Measurements from ENCODE around the gene MYO5B.
"Not testable (repeated sequence)": the region's sequence is repeated elsewhere in the genome, so short reads cannot be mapped to it uniquely, and the experiment has no call there.

Gene MYO5B

GRCh38 chr18:50097702-50098101 lies 97.2 kb downstream of the MYO5B start:
- WGBS (ENCODE audit: extremely low coverage, insufficient coverage, low lambda C conversion rate), result no CpG with 5 or more reads among the region's 2 CpGs
- no peak for DNase-seq
- Histone ChIP-seq H2BK5ac (ENCODE audit: low read length) (no peak overlapping the region), H4K5ac (ENCODE audit: low read length) (no peak overlapping the region), H3K4me3 (ENCODE audit: low read length) (no peak overlapping the region), H3K4me1 (ENCODE audit: control insufficient read depth, low read depth, low read length) (no peaks in the 10 kb centered on the region), H3K4me2 (ENCODE audit: low read length) (no peak overlapping the region), H3K27ac (ENCODE audit: low read depth, low read length) (no peak overlapping the region), H3K27me3 (ENCODE audit: insufficient read depth, low read length, poor library complexity) (no peaks in the 10 kb centered on the region), H4K8ac (ENCODE audit: low read depth, low read length) (no peak overlapping the region), H3K79me2 (ENCODE audit: control insufficient read depth, insufficient read depth, low read length) (no peaks in the 10 kb centered on the region), H3K4ac (ENCODE audit: low read depth, low read length) (no peak overlapping the region), H3K9ac (ENCODE audit: low read length) (no peak overlapping the region), H3K18ac (ENCODE audit: low read length) (no peak overlapping the region), H2BK15ac (replicated peaks; ENCODE audit: low read depth) (no peak overlapping the region), H3K36me3 (ENCODE audit: control insufficient read depth, insufficient read depth, low read length) (no peaks in the 10 kb centered on the region), H2BK120ac (ENCODE audit: low read depth, low read length) (no peak overlapping the region), H2AK5ac (ENCODE audit: low read length) (no peak overlapping the region), H3K56ac (ENCODE audit: low read length) (no peak overlapping the region), H3K23ac (ENCODE audit: low read length) (no peak overlapping the region), H3K79me1 (ENCODE audit: low read length) (no peaks in the 10 kb centered on the region)

GRCh38 chr18:50096766-50097435 lies 98.0 kb downstream of the MYO5B start:
- H2AK5ac ChIP-seq (ENCODE audit: low read length), result no peak overlapping the region
- no peaks in the 10 kb centered on the region for H3K4me1 ChIP-seq (ENCODE audit: control insufficient read depth, low read depth, low read length)
- no peak overlapping the region for H3K4me2 ChIP-seq (ENCODE audit: low read length)
- H3K27me3 ChIP-seq (ENCODE audit: insufficient read depth, low read length, poor library complexity), result no peaks in the 10 kb centered on the region
- no peak overlapping the region for H3K23ac ChIP-seq (ENCODE audit: low read length)
- no peak overlapping the region for H2BK5ac ChIP-seq (ENCODE audit: low read length)
- no peak overlapping the region for H3K9ac ChIP-seq (ENCODE audit: low read length)
- no peak overlapping the region for H4K8ac ChIP-seq (ENCODE audit: low read depth, low read length)
- no peaks in the 10 kb centered on the region for H3K79me1 ChIP-seq (ENCODE audit: low read length)
- no peak overlapping the region for H4K5ac ChIP-seq (ENCODE audit: low read length)
- WGBS (ENCODE audit: extremely low coverage, insufficient coverage, low lambda C conversion rate), result no CpG with 5 or more reads among the region's 3 CpGs
- no peak overlapping the region for H3K4me3 ChIP-seq (ENCODE audit: low read length)
- no peaks in the 10 kb centered on the region for H3K79me2 ChIP-seq (ENCODE audit: control insufficient read depth, insufficient read depth, low read length)
- H3K36me3 ChIP-seq (ENCODE audit: control insufficient read depth, insufficient read depth, low read length), result no peaks in the 10 kb centered on the region
- H2BK120ac ChIP-seq (ENCODE audit: low read depth, low read length), result no peak overlapping the region
- H2BK15ac ChIP-seq (replicated peaks; ENCODE audit: low read depth), result no peak overlapping the region
- no peak overlapping the region for H3K56ac ChIP-seq (ENCODE audit: low read length)
- no peak overlapping the region for H3K27ac ChIP-seq (ENCODE audit: low read depth, low read length)
- H3K4ac ChIP-seq (ENCODE audit: low read depth, low read length), result no peak overlapping the region
- H3K18ac ChIP-seq (ENCODE audit: low read length), result no peak overlapping the region
- DNase-seq, result no peak

- H2BK5ac ChIP-seq (ENCODE audit: low read length); H3K36me3 ChIP-seq (ENCODE audit: control insufficient read depth, insufficient read depth, low read length); H3K79me2 ChIP-seq (ENCODE audit: control insufficient read depth, insufficient read depth, low read length); H3K4ac ChIP-seq (ENCODE audit: low read depth, low read length); DNase-seq; H3K4me2 ChIP-seq (ENCODE audit: low read length); H3K18ac ChIP-seq (ENCODE audit: low read length); H2BK120ac ChIP-seq (ENCODE audit: low read depth, low read length); H3K4me1 ChIP-seq (ENCODE audit: control insufficient read depth, low read depth, low read length); H3K4me3 ChIP-seq (ENCODE audit: low read length); H4K5ac ChIP-seq (ENCODE audit: low read length); H2AK5ac ChIP-seq (ENCODE audit: low read length); H3K79me1 ChIP-seq (ENCODE audit: low read length); H3K23ac ChIP-seq (ENCODE audit: low read length); H3K27me3 ChIP-seq (ENCODE audit: insufficient read depth, low read length, poor library complexity); H3K27ac ChIP-seq (ENCODE audit: low read depth, low read length); H3K9ac ChIP-seq (ENCODE audit: low read length); H3K56ac ChIP-seq (ENCODE audit: low read length); H4K8ac ChIP-seq (ENCODE audit: low read depth, low read length); H2BK15ac ChIP-seq (replicated peaks; ENCODE audit: low read depth): not testable (repeated sequence)
- no CpG with 5 or more reads among the region's 5 CpGs for WGBS (ENCODE audit: extremely low coverage, insufficient coverage, low lambda C conversion rate)
Observed at GRCh38 chr18:50094786-50095185, 100.2 kb downstream of the MYO5B start.

GRCh38 chr18:50094221-50094773 lies 100.7 kb downstream of the MYO5B start:
- no peak overlapping the region for H3K56ac ChIP-seq (ENCODE audit: low read length)
- no peak overlapping the region for H4K8ac ChIP-seq (ENCODE audit: low read depth, low read length)
- H4K5ac ChIP-seq (ENCODE audit: low read length), result no peak overlapping the region
- no peak overlapping the region for H3K4me2 ChIP-seq (ENCODE audit: low read length)
- no peak overlapping the region for H3K4me3 ChIP-seq (ENCODE audit: low read length)
- H3K4me1 ChIP-seq (ENCODE audit: control insufficient read depth, low read depth, low read length), result no peaks in the 10 kb centered on the region
- no peaks in the 10 kb centered on the region for H3K79me2 ChIP-seq (ENCODE audit: control insufficient read depth, insufficient read depth, low read length)
- no peak overlapping the region for H2BK120ac ChIP-seq (ENCODE audit: low read depth, low read length)
- H3K27ac ChIP-seq (ENCODE audit: low read depth, low read length), result no peak overlapping the region
- H3K18ac ChIP-seq (ENCODE audit: low read length), result no peak overlapping the region
- H3K4ac ChIP-seq (ENCODE audit: low read depth, low read length), result no peak overlapping the region
- H2BK5ac ChIP-seq (ENCODE audit: low read length), result no peak overlapping the region
- no peaks in the 10 kb centered on the region for H3K79me1 ChIP-seq (ENCODE audit: low read length)
- WGBS (ENCODE audit: extremely low coverage, insufficient coverage, low lambda C conversion rate), result no CpG with 5 or more reads among the region's 2 CpGs
- H2AK5ac ChIP-seq (ENCODE audit: low read length), result no peak overlapping the region
- no peak overlapping the region for H3K23ac ChIP-seq (ENCODE audit: low read length)
- no peaks in the 10 kb centered on the region for H3K36me3 ChIP-seq (ENCODE audit: control insufficient read depth, insufficient read depth, low read length)
- no peak overlapping the region for H3K9ac ChIP-seq (ENCODE audit: low read length)
- no peak for DNase-seq
- H3K27me3 ChIP-seq (ENCODE audit: insufficient read depth, low read length, poor library complexity), result no peaks in the 10 kb centered on the region
- H2BK15ac ChIP-seq (replicated peaks; ENCODE audit: low read depth), result no peak overlapping the region

GRCh38 chr18:50093366-50094064 lies 101.4 kb downstream of the MYO5B start:
- Histone ChIP-seq H3K4ac (ENCODE audit: low read depth, low read length) (no peak overlapping the region), H3K9ac (ENCODE audit: low read length) (no peak overlapping the region), H3K36me3 (ENCODE audit: control insufficient read depth, insufficient read depth, low read length) (no peaks in the 10 kb centered on the region), H3K27ac (ENCODE audit: low read depth, low read length) (no peak overlapping the region), H4K5ac (ENCODE audit: low read length) (no peak overlapping the region), H2BK5ac (ENCODE audit: low read length) (no peak overlapping the region), H3K4me3 (ENCODE audit: low read length) (no peak overlapping the region), H3K79me1 (ENCODE audit: low read length) (no peaks in the 10 kb centered on the region), H4K8ac (ENCODE audit: low read depth, low read length) (no peak overlapping the region), H2AK5ac (ENCODE audit: low read length) (no peak overlapping the region), H2BK15ac (replicated peaks; ENCODE audit: low read depth) (no peak overlapping the region), H3K23ac (ENCODE audit: low read length) (no peak overlapping the region), H3K18ac (ENCODE audit: low read length) (no peak overlapping the region), H3K27me3 (ENCODE audit: insufficient read depth, low read length, poor library complexity) (no peaks in the 10 kb centered on the region), H3K4me2 (ENCODE audit: low read length) (no peak overlapping the region), H3K4me1 (ENCODE audit: control insufficient read depth, low read depth, low read length) (no peaks in the 10 kb centered on the region), H3K56ac (ENCODE audit: low read length) (no peak overlapping the region), H3K79me2 (ENCODE audit: control insufficient read depth, insufficient read depth, low read length) (no peaks in the 10 kb centered on the region), H2BK120ac (ENCODE audit: low read depth, low read length) (no peak overlapping the region)
- peak; percentile 40 for DNase-seq
- no CpG with 5 or more reads among the region's 6 CpGs for WGBS (ENCODE audit: extremely low coverage, insufficient coverage, low lambda C conversion rate)
